Psoas muscle (tissue), 8 donors: ENCODE data around the gene CASK. TPM values are rescaled to one million over a fixed set of nuclear protein-coding genes. Genes with fewer than 3 reads are reported as not detected.
A peak's percentile ranks its signal among the peaks of the same experiment; 100 is the strongest.

Experiments
- ATAC-seq, 4 donors: fragments of 200-7000 bp; cut with Tn5 transposase; one replicate each; pipeline ENCODE4 v1.9.1; 2020; ENCODE audit warnings: moderate library complexity in 3 of 4, mild to moderate bottlenecking in 2 of 4
- DNase-seq, 2 donors: peaks; one replicate each; pipeline ENCODE4 v3.0.0-alpha.2; 2020
- H3K27ac ChIP-seq: fragments of 200-600 bp; one replicate; pipeline ENCODE4 v1.8.0; 2022
- H3K27me3 ChIP-seq, 3 donors: fragments of 200-600 bp in 1 of 3; one replicate each; pipeline versions ENCODE4 v1.6.1 to v1.8.0; 2013 to 2022; ENCODE audit warnings: low read length in 2 of 3, mild to moderate bottlenecking in 2 of 3, moderate library complexity in 1 of 3; ENCODE audit not compliant: insufficient read depth in 3 of 3
- H3K36me3 ChIP-seq, 2 donors: fragments of 200-600 bp in 1 of 2; one replicate each; pipeline versions ENCODE4 v1.6.1 to v1.8.0; 2013 to 2022; ENCODE audit warnings: low read depth in 1 of 2, mild to moderate bottlenecking in 1 of 2, moderate library complexity in 1 of 2; ENCODE audit not compliant: insufficient read depth in 1 of 2
- H3K4me1 ChIP-seq: fragments of 200-600 bp; one replicate; pipeline ENCODE4 v1.8.0; 2022
- H3K4me3 ChIP-seq: fragments of 200-600 bp; one replicate; pipeline ENCODE4 v1.8.0; 2022; ENCODE audit warnings: mild to moderate bottlenecking
- H3K9me3 ChIP-seq: fragments of 200-600 bp; one replicate; pipeline ENCODE4 v1.8.0; 2022
- WGBS, 3 donors: extraction: QIAGEN DNeasy Blood & Tissue Kit; methylation state at CpG; one replicate each; pipeline versions ENCODE4 v1.1.6 to v1.1.7; 2013; 5-methylcytosine and 5-hydroxymethylcytosine counted together
- intact Hi-C, 2 donors: fragments of 100-400 bp; cut with DNase I; formaldehyde crosslinking; loops; one replicate each; pipeline versions ENCODE4 v1.11.0 to v1.14.2; 2022
- polyA plus RNA-seq, 3 donors: library from polyadenylated mRNA; stranded (reverse); fragments of 200-250 nt; gene quantifications; one replicate each; pipeline ENCODE4 v1.2.3, GENCODE V29; 2013
- total RNA-seq, 4 donors: library from RNA; stranded (reverse); fragmentation: NEBNext Ultra II Directional in 2 of 4; extraction: Animal tissue kit (Norgen Biotek cat#: 25700) in 2 of 4; gene quantifications; one replicate each; pipeline versions ENCODE4 v1.2.1 to v1.2.4, GENCODE V29; 2021 to 2023
- TF ChIP-seq, protein P1 (sequence below): fragments of 200-600 bp; IDR thresholded peaks from one replicate; pipeline ENCODE4 v1.8.0; 2022; ENCODE audit warnings: antibody characterized with exemption
- donor health status: healthy with polysubstance abuse.
- donor health status: DM: no; HTN: no; CAD: no; lungs with moderate emphysema.
- donor health status: Bipolar disorder and iron deficiency.
- donor health status: healthy.
- donor health status: DM: yes; HTN: yes; CAD: no.
- donor health status: DM: no; HTN: no; CAD: no.
- donor health status: DM: no; HTN: no; CAD: no.
- donor health status: DM: yes; HTN: yes; CAD: no.

Gene CASK
- total and polyA plus RNA-seq, 7 donors = 2.8 to 19.4 (median 9.7) TPM

DNA sequence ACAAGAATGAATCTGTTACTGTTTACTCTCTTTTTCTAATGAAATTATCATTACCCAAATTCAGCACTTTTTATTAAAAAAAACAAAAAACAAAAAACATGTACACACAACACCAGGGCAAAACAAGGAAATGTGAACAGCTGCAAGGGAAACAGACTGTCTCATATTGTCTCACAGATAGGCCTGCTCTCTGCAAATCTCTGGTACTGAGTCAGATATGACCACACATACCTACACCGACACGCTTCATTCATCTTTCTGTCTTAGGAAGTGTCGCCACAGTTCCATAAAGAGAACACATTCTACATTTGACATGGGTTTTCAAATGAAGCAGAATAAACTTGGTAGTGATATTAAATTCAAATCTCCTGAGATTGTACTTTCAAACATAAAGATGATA is 326.8 kb downstream of the CASK start:
- H3K4me3 ChIP-seq = no peak overlapping the region
- ATAC-seq = no peak
- no peaks in the 10 kb centered on the region for H3K4me1 ChIP-seq
- H3K9me3 ChIP-seq = peaks cover 4% of the 10 kb centered on the region
- H3K27me3 ChIP-seq = peaks cover 0 to 4% (median 0%) of the 10 kb centered on the region in 3 donors
- H3K36me3 ChIP-seq = no peaks in the 10 kb centered on the region
- 79 to 97% (median 81%) methylated on average over 3 of the region's 3 CpGs for WGBS, 3 donors
- intact Hi-C loops = no loop called here
- TF ChIP-seq, protein P1, sequence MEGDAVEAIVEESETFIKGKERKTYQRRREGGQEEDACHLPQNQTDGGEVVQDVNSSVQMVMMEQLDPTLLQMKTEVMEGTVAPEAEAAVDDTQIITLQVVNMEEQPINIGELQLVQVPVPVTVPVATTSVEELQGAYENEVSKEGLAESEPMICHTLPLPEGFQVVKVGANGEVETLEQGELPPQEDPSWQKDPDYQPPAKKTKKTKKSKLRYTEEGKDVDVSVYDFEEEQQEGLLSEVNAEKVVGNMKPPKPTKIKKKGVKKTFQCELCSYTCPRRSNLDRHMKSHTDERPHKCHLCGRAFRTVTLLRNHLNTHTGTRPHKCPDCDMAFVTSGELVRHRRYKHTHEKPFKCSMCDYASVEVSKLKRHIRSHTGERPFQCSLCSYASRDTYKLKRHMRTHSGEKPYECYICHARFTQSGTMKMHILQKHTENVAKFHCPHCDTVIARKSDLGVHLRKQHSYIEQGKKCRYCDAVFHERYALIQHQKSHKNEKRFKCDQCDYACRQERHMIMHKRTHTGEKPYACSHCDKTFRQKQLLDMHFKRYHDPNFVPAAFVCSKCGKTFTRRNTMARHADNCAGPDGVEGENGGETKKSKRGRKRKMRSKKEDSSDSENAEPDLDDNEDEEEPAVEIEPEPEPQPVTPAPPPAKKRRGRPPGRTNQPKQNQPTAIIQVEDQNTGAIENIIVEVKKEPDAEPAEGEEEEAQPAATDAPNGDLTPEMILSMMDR = no peak
- no peak for DNase-seq
- no peak overlapping the region for H3K27ac ChIP-seq

DNA sequence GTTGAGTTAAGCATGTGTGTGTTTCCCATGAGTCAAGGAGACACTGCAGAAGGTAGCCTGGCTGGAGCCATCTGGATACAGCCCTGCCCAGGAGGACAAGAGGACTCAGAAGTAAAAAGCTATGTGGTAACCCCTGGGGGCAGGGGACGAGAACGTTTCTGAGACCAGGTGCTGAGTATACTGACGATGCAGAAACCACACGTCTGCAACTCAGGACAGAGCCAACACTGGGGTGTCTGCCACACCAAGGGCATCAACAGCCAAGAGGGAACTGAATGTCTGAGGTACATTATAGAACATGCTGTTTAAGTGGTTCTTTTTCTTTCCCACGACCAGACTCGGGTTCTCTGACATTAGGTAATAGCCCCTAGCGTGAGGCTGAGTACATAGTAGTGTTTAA is 328.7 kb downstream of the CASK start:
- TF ChIP-seq, protein P1 = no peak
- 33 to 60% (median 59%) methylated on average over 7 of the region's 7 CpGs for WGBS, 3 donors
- ATAC-seq (peak in 3 of 4 donors; percentile 30 to 60 (median 57)), DNase-seq (no peak)
- intact Hi-C loops = no loop called here
- Histone ChIP-seq H3K36me3 (no peaks in the 10 kb centered on the region), H3K4me1 (no peaks in the 10 kb centered on the region), H3K27me3 (no peaks in the 10 kb centered on the region), H3K27ac (no peak overlapping the region), H3K9me3 (no peaks in the 10 kb centered on the region), H3K4me3 (no peak overlapping the region)

DNA sequence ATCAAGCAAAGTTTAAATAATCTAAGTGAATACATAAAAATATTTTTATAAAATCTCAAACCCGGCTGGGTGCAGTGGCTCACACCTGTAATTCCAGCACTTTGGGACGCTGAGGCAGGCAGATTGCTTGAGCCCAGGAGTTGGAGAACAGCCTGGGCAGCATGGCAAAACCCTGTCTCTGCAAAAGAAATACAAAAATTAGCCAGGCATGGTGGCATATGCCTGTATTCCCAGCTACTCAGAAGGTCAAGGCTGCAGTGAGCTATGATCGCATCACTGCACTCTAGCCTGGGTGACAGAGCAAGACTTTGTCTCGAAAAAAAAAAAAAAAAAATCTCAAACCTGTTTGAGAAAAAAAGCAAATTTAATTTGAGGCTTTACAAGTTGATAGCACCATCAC is 331.4 kb downstream of the CASK start:
- DNase-seq = no peak
- H3K27ac ChIP-seq = no peak overlapping the region
- TF ChIP-seq, protein P1 = no peak
- no peaks in the 10 kb centered on the region for H3K36me3 ChIP-seq
- H3K4me3 ChIP-seq = no peak overlapping the region
- no peaks in the 10 kb centered on the region for H3K9me3 ChIP-seq
- no peaks in the 10 kb centered on the region for H3K27me3 ChIP-seq
- H3K4me1 ChIP-seq = no peaks in the 10 kb centered on the region
- intact Hi-C loops = no loop called here
- no peak for ATAC-seq
- 72 to 93% (median 92%) methylated on average over 4 of the region's 4 CpGs for WGBS, 3 donors

DNA sequence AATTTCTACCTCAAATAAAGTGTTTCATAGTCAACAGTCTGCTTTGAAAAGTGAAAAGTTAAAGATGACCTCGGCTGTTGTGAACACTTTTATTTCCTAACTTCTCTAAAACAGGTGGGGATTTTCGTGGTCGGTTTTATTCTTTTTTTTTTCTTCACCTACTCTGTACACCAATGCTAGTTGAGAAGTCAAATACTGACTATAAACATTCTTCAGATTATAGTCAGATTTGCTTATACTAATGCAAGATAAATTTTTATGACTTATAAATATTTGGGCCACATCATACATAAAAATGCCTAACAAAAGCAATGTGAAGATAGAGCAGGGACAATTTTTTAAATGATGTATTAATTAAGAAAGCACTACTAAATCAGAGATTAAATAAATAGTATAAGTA is 332.7 kb downstream of the CASK start:
- H3K4me3 ChIP-seq = no peak overlapping the region
- H3K27ac ChIP-seq = no peak overlapping the region
- WGBS, 3 donors = 70 to 83% (median 76%) methylated on average over 3 of the region's 3 CpGs
- DNase-seq = no peak
- intact Hi-C loops = no loop called here
- ATAC-seq = no peak
- H3K9me3 ChIP-seq = no peaks in the 10 kb centered on the region
- no peaks in the 10 kb centered on the region for H3K36me3 ChIP-seq
- H3K27me3 ChIP-seq = no peaks in the 10 kb centered on the region
- no peaks in the 10 kb centered on the region for H3K4me1 ChIP-seq
- TF ChIP-seq, protein P1 = no peak

DNA sequence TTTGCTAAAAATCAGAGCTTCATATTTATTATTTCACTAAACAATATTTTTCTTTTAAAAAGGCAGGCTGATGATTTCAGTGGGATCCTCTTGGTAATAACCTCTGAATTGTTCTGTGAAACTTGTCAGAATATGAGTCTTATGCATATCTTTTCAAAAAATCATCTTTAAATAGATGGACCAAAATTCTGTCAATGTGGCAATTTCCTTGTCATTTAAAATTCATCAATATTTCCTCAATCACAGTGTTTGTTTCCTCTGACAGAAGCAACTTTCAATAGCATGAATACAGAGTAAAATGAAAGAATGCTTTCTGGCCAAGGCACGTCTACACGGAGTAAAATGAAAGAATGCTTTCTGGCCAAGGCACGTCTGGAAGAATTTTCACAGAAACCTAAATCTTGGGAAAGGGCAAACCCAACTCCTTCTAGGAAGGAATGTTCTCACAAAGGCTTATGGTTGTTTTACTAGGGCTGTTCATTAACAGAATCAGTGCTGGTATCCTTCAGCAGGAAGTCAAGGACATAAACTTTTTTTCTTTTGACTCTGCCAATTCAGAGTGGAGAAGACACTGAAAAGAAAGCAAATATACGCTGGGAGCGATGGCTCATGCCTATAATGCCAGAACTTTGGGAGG is 333.6 kb downstream of the CASK start:
- TF ChIP-seq, protein P1 = no peak
- H3K4me3 ChIP-seq = no peak overlapping the region
- 40 to 49% (median 47%) methylated on average over 5 of the region's 5 CpGs for WGBS, 3 donors
- DNase-seq = no peak
- H3K36me3 ChIP-seq = no peaks in the 10 kb centered on the region
- ATAC-seq = no peak
- intact Hi-C loops = no loop called here
- no peaks in the 10 kb centered on the region for H3K9me3 ChIP-seq
- H3K27ac ChIP-seq = no peak overlapping the region
- no peaks in the 10 kb centered on the region for H3K4me1 ChIP-seq
- no peaks in the 10 kb centered on the region for H3K27me3 ChIP-seq
